ENCODE data around the gene IMPG1. TPM values are rescaled to one million over a fixed set of nuclear protein-coding genes. Genes with fewer than 3 reads are reported as not detected.

IMPG1 gene
- total RNA-seq, 4 donors from 2014 or later = 0.42 to 0.54 TPM; not detected in 2

- peak; percentile 36 for ATAC-seq
- H3K4me3 ChIP-seq = no peak overlapping the region
- 11 to 17% methylated on average over 5 of the region's 5 CpGs for WGBS, 2 donors (ENCODE audit: low coverage in 1 of 2)
- no peaks in the 10 kb centered on the region for H3K9me3 ChIP-seq
- H3K27me3 ChIP-seq = no peaks in the 10 kb centered on the region
- TF ChIP-seq CTCF (IDR thresholded peaks at IDR 0.05) (peak; percentile 49 to 64 (median 62)), POLR2AphosphoS5 (IDR thresholded peaks at IDR 0.05) (no peak), POLR2A (IDR thresholded peaks at IDR 0.05) (no peak), EP300 (IDR thresholded peaks at IDR 0.05) (no peak)
- H3K27ac ChIP-seq = no peak overlapping the region
- peaks cover 0 to 31% of the 10 kb centered on the region in 2 donors for H3K36me3 ChIP-seq
- no peaks in the 10 kb centered on the region for H3K4me1 ChIP-seq
These were observed 179.2 kb downstream of the IMPG1 start for GRCh38 chr6:75893058-75893775.

- H3K27ac ChIP-seq = no peak overlapping the region
- H3K36me3 ChIP-seq = peaks cover 0 to 35% of the 10 kb centered on the region in 2 donors
- no peaks in the 10 kb centered on the region for H3K4me1 ChIP-seq
- H3K9me3 ChIP-seq = no peaks in the 10 kb centered on the region
- 90 to 100% methylated on average over 3 to 5 of the region's 8 CpGs for WGBS, 2 donors (ENCODE audit: low coverage in 1 of 2)
- ATAC-seq = no peak
- no peak overlapping the region for H3K4me3 ChIP-seq
- H3K27me3 ChIP-seq = no peaks in the 10 kb centered on the region
- TF ChIP-seq POLR2A (IDR thresholded peaks at IDR 0.05) (no peak), EP300 (IDR thresholded peaks at IDR 0.05) (no peak), POLR2AphosphoS5 (IDR thresholded peaks at IDR 0.05) (no peak), CTCF (IDR thresholded peaks at IDR 0.05) (no peak)
These were observed 180.1 kb downstream of the IMPG1 start for GRCh38 chr6:75892384-75892783.

- H3K4me1 ChIP-seq = no peaks in the 10 kb centered on the region
- WGBS, 2 donors (ENCODE audit: low coverage in 1 of 2) = 89 to 100% methylated on average over 2 of the region's 2 CpGs
- H3K9me3 ChIP-seq = no peaks in the 10 kb centered on the region
- no peak overlapping the region for H3K27ac ChIP-seq
- no peak for TF ChIP-seq CTCF (IDR thresholded peaks at IDR 0.05)
- TF ChIP-seq EP300 (IDR thresholded peaks at IDR 0.05) = no peak
- TF ChIP-seq POLR2AphosphoS5 (IDR thresholded peaks at IDR 0.05) = no peak
- TF ChIP-seq POLR2A (IDR thresholded peaks at IDR 0.05) = no peak
- H3K36me3 ChIP-seq = peaks cover 0 to 32% of the 10 kb centered on the region in 2 donors
- H3K4me3 ChIP-seq = no peak overlapping the region
- ATAC-seq = no peak
- H3K27me3 ChIP-seq = no peaks in the 10 kb centered on the region
These were observed 187.6 kb downstream of the IMPG1 start for GRCh38 chr6:75884822-75885221.

GRCh38 chr6:75882734-75883133 lies 189.7 kb downstream of the IMPG1 start:
- ATAC-seq = no peak
- Histone ChIP-seq H3K9me3 (no peaks in the 10 kb centered on the region), H3K36me3 (peaks cover 0 to 45% of the 10 kb centered on the region in 2 donors), H3K27ac (no peak overlapping the region), H3K27me3 (no peaks in the 10 kb centered on the region), H3K4me3 (no peak overlapping the region), H3K4me1 (no peaks in the 10 kb centered on the region)
- WGBS, 2 donors (ENCODE audit: low coverage in 1 of 2) = 90 to 100% methylated on average over 2 of the region's 2 CpGs
- TF ChIP-seq POLR2AphosphoS5 (IDR thresholded peaks at IDR 0.05) (no peak), EP300 (IDR thresholded peaks at IDR 0.05) (no peak), POLR2A (IDR thresholded peaks at IDR 0.05) (no peak), CTCF (IDR thresholded peaks at IDR 0.05) (no peak)

- no peak overlapping the region for H3K4me3 ChIP-seq
- WGBS, 2 donors (ENCODE audit: low coverage in 1 of 2) = 96 to 100% methylated on average over 1 of the region's 1 CpG
- TF ChIP-seq EP300 (IDR thresholded peaks at IDR 0.05) (no peak), POLR2AphosphoS5 (IDR thresholded peaks at IDR 0.05) (no peak), POLR2A (IDR thresholded peaks at IDR 0.05) (no peak), CTCF (IDR thresholded peaks at IDR 0.05) (no peak)
- no peak for ATAC-seq
- H3K36me3 ChIP-seq = peaks cover 0 to 51% of the 10 kb centered on the region in 2 donors
- no peaks in the 10 kb centered on the region for H3K4me1 ChIP-seq
- H3K9me3 ChIP-seq = no peaks in the 10 kb centered on the region
- no peaks in the 10 kb centered on the region for H3K27me3 ChIP-seq
- H3K27ac ChIP-seq = no peak overlapping the region
These were observed 192.2 kb downstream of the IMPG1 start for GRCh38 chr6:75880305-75880704.

Measured in gastroesophageal sphincter (tissue), 4 donors.